GM23248 (cell line): ENCODE results near the gene IPP. TPM values are rescaled to one million over a fixed set of nuclear protein-coding genes. Genes with fewer than 3 reads are reported as not detected.

Experiments
- DNase-seq: peaks from one replicate; pipeline ENCODE4 v3.0.0-alpha.2; 2015
- H2AFZ ChIP-seq: fragments of 200-600 bp; sonication (generic); 2 replicates; pipeline ENCODE4 v1.6.1; 2016; ENCODE audit warnings: antibody characterized with exemption
- H3F3A ChIP-seq: fragments of 200-600 bp; sonication (generic); 2 replicates; pipeline ENCODE4 v1.6.1; 2016; ENCODE audit warnings: mild to moderate bottlenecking, antibody characterized with exemption, mixed run types; ENCODE audit not compliant: insufficient read depth
- H3K27ac ChIP-seq: fragments of 200-600 bp; sonication (generic); 2 replicates; pipeline ENCODE4 v1.5.1; 2016; ENCODE audit warnings: mild to moderate bottlenecking
- H3K27me3 ChIP-seq: fragments of 200-600 bp; sonication (generic); replicated peaks from 2 replicates; pipeline ENCODE4 v1.6.1; 2016; ENCODE audit warnings: mild to moderate bottlenecking; ENCODE audit not compliant: insufficient read depth
- H3K36me3 ChIP-seq: fragments of 200-600 bp; sonication (generic); 2 replicates; pipeline ENCODE4 v1.6.1; 2016; ENCODE audit warnings: low read depth, mild to moderate bottlenecking
- H3K4me1 ChIP-seq: fragments of 200-600 bp; sonication (generic); 2 replicates; pipeline ENCODE4 v1.6.1; 2016; ENCODE audit warnings: mild to moderate bottlenecking; ENCODE audit not compliant: insufficient read depth
- H3K4me2 ChIP-seq: fragments of 200-600 bp; sonication (generic); one replicate; pipeline ENCODE4 v1.6.1; 2016; ENCODE audit warnings: mild to moderate bottlenecking; ENCODE audit not compliant: unreplicated experiment
- H3K4me3 ChIP-seq: fragments of 200-600 bp; sonication (generic); 2 replicates; pipeline ENCODE4 v1.5.1; 2016; ENCODE audit warnings: mild to moderate bottlenecking
- H3K79me2 ChIP-seq: fragments of 200-600 bp; sonication (generic); 2 replicates; pipeline ENCODE4 v1.6.1; 2016; ENCODE audit warnings: mild to moderate bottlenecking; ENCODE audit not compliant: insufficient read depth
- H3K9ac ChIP-seq: fragments of 200-600 bp; sonication (generic); 2 replicates; pipeline ENCODE4 v1.6.1; 2016; ENCODE audit warnings: mild to moderate bottlenecking
- H3K9me2 ChIP-seq: fragments of 200-600 bp; sonication (generic); 2 replicates; pipeline ENCODE4 v1.6.1; 2016; ENCODE audit warnings: mixed run types, mild to moderate bottlenecking, moderate library complexity; ENCODE audit not compliant: insufficient read depth
- H3K9me3 ChIP-seq: fragments of 200-600 bp; sonication (generic); one replicate; pipeline ENCODE4 v1.6.1; 2017; ENCODE audit warnings: low read depth
- H4K20me1 ChIP-seq: fragments of 200-600 bp; sonication (generic); 2 replicates; pipeline ENCODE4 v1.6.0; 2016; ENCODE audit not compliant: insufficient read depth
- EZH2 ChIP-seq: fragments of 200-600 bp; sonication (generic); IDR thresholded peaks from 2 replicates; pipeline ENCODE4 v1.6.1; 2018; ENCODE audit warnings: antibody characterized with exemption, mild to moderate bottlenecking; ENCODE audit not compliant: insufficient read depth, poor library complexity, severe bottlenecking
- EZH2phosphoT487 ChIP-seq: fragments of 200-600 bp; sonication (generic); IDR thresholded peaks from 2 replicates; pipeline ENCODE4 v1.6.1; 2018; ENCODE audit warnings: antibody characterized with exemption, moderate library complexity, mild to moderate bottlenecking, low read depth; ENCODE audit not compliant: insufficient read depth
- WGBS, 2 experiments: methylation state at CpG; one replicate each; pipeline ENCODE4 v1.1.6; 2015 to 2017; ENCODE audit warnings: low lambda C conversion rate in 2 of 2, low coverage in 1 of 2; ENCODE audit errors: missing lambda C conversion rate in 2 of 2; 5-methylcytosine and 5-hydroxymethylcytosine counted together
- in situ Hi-C: fragments of 300-500 bp; cut with MboI; formaldehyde crosslinking; loops from 2 replicates; pipeline ENCODE4 v1.15.0; 2020
- polyA plus RNA-seq: library from polyadenylated mRNA; unstranded; fragments of >200 nt; fragmentation: Nextera tagmentation; extraction: Ambion mirVana; gene quantifications from 2 replicates; pipeline ENCODE4 v1.2.1, GENCODE V29; 2016
- total RNA-seq: library from RNA; depleted of rRNA; stranded (reverse); fragments of >200 nt; shearing (Covaris generic); gene quantifications from 2 replicates; pipeline ENCODE4 v1.2.3, GENCODE V29; 2014; rRNA removed

Gene IPP
- total and polyA plus RNA-seq, 2 experiments from 2014 or later = 17.0 to 19.3 TPM

GRCh38 chr1:45656573-45657226 lies 93.8 kb downstream of the IPP start:
- Histone ChIP-seq H2AFZ (no peak overlapping the region), H3K4me1 (peaks cover 5% of the 10 kb centered on the region; the same call in 1 of the 2 replicates)
- DNase-seq = no peak

GRCh38 chr1:45654540-45655280 lies 95.7 kb downstream of the IPP start:
- 91 to 95% methylated on average over 12 of the region's 12 CpGs for WGBS, 2 experiments
- peaks cover 5% of the 10 kb centered on the region; the same call in 1 of the 2 replicates for H3K4me1 ChIP-seq
- in situ Hi-C loops = no loop called here
- peaks cover 90% of the 10 kb centered on the region for H3K79me2 ChIP-seq
- no peak overlapping the region for H3K27ac ChIP-seq
- H3K9me2 ChIP-seq = no peaks in the 10 kb centered on the region
- DNase-seq = peak; percentile 49
- TF ChIP-seq EZH2phosphoT487 = no peak
- TF ChIP-seq EZH2 = no peak
- no peak overlapping the region for H3K9ac ChIP-seq
- no peaks in the 10 kb centered on the region for H3K9me3 ChIP-seq
- H3K4me3 ChIP-seq = no peak overlapping the region
- no peaks in the 10 kb centered on the region for H4K20me1 ChIP-seq
- no peak overlapping the region for H3K4me2 ChIP-seq
- no peaks in the 10 kb centered on the region for H3K27me3 ChIP-seq
- peaks cover 81% of the 10 kb centered on the region for H3K36me3 ChIP-seq
- no peaks in the 10 kb centered on the region for H3F3A ChIP-seq
- no peak overlapping the region for H2AFZ ChIP-seq

More at GRCh38 chr1:45656573-45657226, 93.8 kb downstream of the IPP start:
- Histone ChIP-seq H4K20me1 (0 out of 2 replicates have a peak, but pooled peaks cover 4% of the 10 kb centered on the region), H3K36me3 (peaks cover 80% of the 10 kb centered on the region), H3K27ac (no peak overlapping the region), H3K9me3 (no peaks in the 10 kb centered on the region), H3K9me2 (no peaks in the 10 kb centered on the region), H3K79me2 (peaks cover 90% of the 10 kb centered on the region), H3K4me3 (no peak overlapping the region), H3K9ac (no peak overlapping the region), H3F3A (no peaks in the 10 kb centered on the region), H3K27me3 (no peaks in the 10 kb centered on the region), H3K4me2 (no peak overlapping the region)
- TF ChIP-seq EZH2phosphoT487 (no peak), EZH2 (no peak)
- 78 to 83% methylated on average over 3 of the region's 3 CpGs for WGBS, 2 experiments
- in situ Hi-C loops = no loop called here

Other genes starting within 250 kb of the IPP start
- 462 and 474 TPM in 2 replicates for gene PRDX1, start 228.8 kb downstream of the IPP start, total RNA-seq
- gene PRDX1, start 228.8 kb downstream of the IPP start, polyA plus RNA-seq = 759 and 775 TPM in 2 replicates
- 76.3 and 86.9 TPM in 2 replicates for gene AKR1A1, start 199.8 kb downstream of the IPP start, total RNA-seq
- 106 and 108 TPM in 2 replicates for gene AKR1A1, start 199.8 kb downstream of the IPP start, polyA plus RNA-seq
- gene NASP, start 166.6 kb downstream of the IPP start, total RNA-seq = 30.3 and 37.3 TPM in 2 replicates
- 38.2 and 39.1 TPM in 2 replicates for gene NASP, start 166.6 kb downstream of the IPP start, polyA plus RNA-seq
- 0.76 and 1.4 TPM in 2 replicates for gene CCDC17, start 126.6 kb downstream of the IPP start, total RNA-seq
- 0.25 TPM in 1 of 2 replicates, not detected in the other for gene CCDC17, start 126.6 kb downstream of the IPP start, polyA plus RNA-seq
- 85.6 and 125 TPM in 2 replicates for gene GPBP1L1, start 64.1 kb downstream of the IPP start, total RNA-seq
- 60.9 and 69.3 TPM in 2 replicates for gene GPBP1L1, start 64.1 kb downstream of the IPP start, polyA plus RNA-seq
- 7.8 and 30.3 TPM in 2 replicates for gene TMEM69, start 62.5 kb downstream of the IPP start, total RNA-seq
- gene TMEM69, start 62.5 kb downstream of the IPP start, polyA plus RNA-seq = 34.1 and 35.2 TPM in 2 replicates
- 19.1 TPM in 2 replicates for gene MAST2, start 53.0 kb upstream of the IPP start, total RNA-seq
- 13.6 and 14.2 TPM in 2 replicates for gene MAST2, start 53.0 kb upstream of the IPP start, polyA plus RNA-seq